ENCODE results near the gene ADAMTSL3.

The ADAMTSL3 gene

GRCh38 chr15:83655237-83655616, 1.3 kb downstream of the ADAMTSL3 start:
- DNase-seq: no peak

- no peak for DNase-seq
Observed at GRCh38 chr15:83656192-83656591, 2.3 kb downstream of the ADAMTSL3 start.

- DNase-seq: no peak
Observed at GRCh38 chr15:83656943-83657528, 3.1 kb downstream of the ADAMTSL3 start.

GRCh38 chr15:83657549-83657948, 3.6 kb downstream of the ADAMTSL3 start:
- no peak for DNase-seq

GRCh38 chr15:83658430-83659416, 4.8 kb downstream of the ADAMTSL3 start:
- DNase-seq: no peak

- no peak for DNase-seq
Observed at GRCh38 chr15:83659417-83659812, 5.5 kb downstream of the ADAMTSL3 start.

- DNase-seq: no peak
Observed at GRCh38 chr15:83665480-83665879, 11.6 kb downstream of the ADAMTSL3 start.

- no peak for DNase-seq
Observed at GRCh38 chr15:83670672-83671229, 16.8 kb downstream of the ADAMTSL3 start.

GRCh38 chr15:83671603-83672002, 17.7 kb downstream of the ADAMTSL3 start:
- DNase-seq: no peak

GRCh38 chr15:83673385-83673784, 19.5 kb downstream of the ADAMTSL3 start:
- DNase-seq: no peak

GRCh38 chr15:83682476-83683088, 28.7 kb downstream of the ADAMTSL3 start:
- no peak for DNase-seq

- no peak for DNase-seq
Observed at GRCh38 chr15:83685916-83686332, 32.0 kb downstream of the ADAMTSL3 start.

- no peak for DNase-seq
Observed at GRCh38 chr15:83688201-83688600, 34.3 kb downstream of the ADAMTSL3 start.

GRCh38 chr15:83690676-83691075, 36.8 kb downstream of the ADAMTSL3 start:
- DNase-seq: no peak

- DNase-seq: no peak
Observed at GRCh38 chr15:83692746-83693581, 39.0 kb downstream of the ADAMTSL3 start.

GRCh38 chr15:83694015-83694414, 40.1 kb downstream of the ADAMTSL3 start:
- no peak for DNase-seq

GRCh38 chr15:83694536-83694935, 40.6 kb downstream of the ADAMTSL3 start:
- no peak for DNase-seq

GRCh38 chr15:83695246-83695645, 41.3 kb downstream of the ADAMTSL3 start:
- DNase-seq: no peak

GRCh38 chr15:83695901-83696425, 42.0 kb downstream of the ADAMTSL3 start:
- DNase-seq: no peak

- DNase-seq: no peak
Observed at GRCh38 chr15:83697716-83698115, 43.8 kb downstream of the ADAMTSL3 start.

- DNase-seq: no peak
Observed at GRCh38 chr15:83698294-83698693, 44.4 kb downstream of the ADAMTSL3 start.

- no peak for DNase-seq
Observed at GRCh38 chr15:83699028-83699427, 45.1 kb downstream of the ADAMTSL3 start.
